OCI-LY1 (cell line): ENCODE data around the gene ATP13A5.

ENCODE experiments used
- EZH2 ChIP-seq: fragments of 200-600 bp; sonication (generic), shearing (Covaris generic); IDR thresholded peaks from 2 replicates; pipeline ENCODE4 v1.8.0; 2017; ENCODE audit warnings: borderline replicate concordance, mixed run types, mild to moderate bottlenecking, antibody characterized with exemption, low read length, moderate library complexity, mixed read lengths
- TF ChIP-seq, protein P1 (sequence below): fragments of 200-600 bp; sonication (generic), shearing (Covaris generic); IDR thresholded peaks from 2 replicates; pipeline ENCODE4 v1.5.1; 2017; ENCODE audit warnings: mild to moderate bottlenecking, antibody characterized with exemption, low read length, moderate library complexity, mixed read lengths

DNA sequence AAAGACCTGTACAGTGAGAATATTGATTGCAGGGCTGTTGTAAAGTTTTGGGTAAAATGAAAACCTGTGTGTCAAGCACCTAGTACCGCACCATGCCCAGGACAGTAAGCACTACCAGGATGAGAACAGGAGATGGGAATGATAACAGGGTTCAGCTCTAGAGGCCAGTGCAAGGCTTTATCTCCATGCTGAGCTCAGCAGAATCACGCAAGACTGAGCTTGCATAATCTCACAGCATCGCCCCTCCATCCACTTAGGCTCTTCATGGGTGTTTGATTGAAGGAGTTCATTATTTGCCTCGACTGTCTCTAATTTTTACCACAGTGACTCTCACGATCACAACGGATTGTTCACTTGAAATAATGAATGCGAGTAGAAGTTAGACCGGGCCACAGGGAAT is 2.9 kb downstream of the ATP13A5 start:
- TF ChIP-seq EZH2, result no peak
- TF ChIP-seq, protein P1, sequence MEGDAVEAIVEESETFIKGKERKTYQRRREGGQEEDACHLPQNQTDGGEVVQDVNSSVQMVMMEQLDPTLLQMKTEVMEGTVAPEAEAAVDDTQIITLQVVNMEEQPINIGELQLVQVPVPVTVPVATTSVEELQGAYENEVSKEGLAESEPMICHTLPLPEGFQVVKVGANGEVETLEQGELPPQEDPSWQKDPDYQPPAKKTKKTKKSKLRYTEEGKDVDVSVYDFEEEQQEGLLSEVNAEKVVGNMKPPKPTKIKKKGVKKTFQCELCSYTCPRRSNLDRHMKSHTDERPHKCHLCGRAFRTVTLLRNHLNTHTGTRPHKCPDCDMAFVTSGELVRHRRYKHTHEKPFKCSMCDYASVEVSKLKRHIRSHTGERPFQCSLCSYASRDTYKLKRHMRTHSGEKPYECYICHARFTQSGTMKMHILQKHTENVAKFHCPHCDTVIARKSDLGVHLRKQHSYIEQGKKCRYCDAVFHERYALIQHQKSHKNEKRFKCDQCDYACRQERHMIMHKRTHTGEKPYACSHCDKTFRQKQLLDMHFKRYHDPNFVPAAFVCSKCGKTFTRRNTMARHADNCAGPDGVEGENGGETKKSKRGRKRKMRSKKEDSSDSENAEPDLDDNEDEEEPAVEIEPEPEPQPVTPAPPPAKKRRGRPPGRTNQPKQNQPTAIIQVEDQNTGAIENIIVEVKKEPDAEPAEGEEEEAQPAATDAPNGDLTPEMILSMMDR, result no peak
